Smooth muscle cell (in vitro differentiated cells): ENCODE data around the gene FOXP2. TPM values are rescaled to one million over a fixed set of nuclear protein-coding genes. Genes with fewer than 3 reads are reported as not detected.

Experiments
- DNase-seq: peaks from one replicate; lab custom pipeline; 2025; ENCODE audit not compliant: unreplicated experiment; lab: John Stamatoyannopoulos, UW
- H2AFZ ChIP-seq: fragments of 200-600 bp; sonication (generic); 2 replicates; pipeline ENCODE4 v1.6.0; 2016; ENCODE audit warnings: antibody characterized with exemption, low read depth, mild to moderate bottlenecking
- H3F3A ChIP-seq: fragments of 200-600 bp; sonication (generic); 2 replicates; pipeline ENCODE4 v1.6.0; 2017; ENCODE audit warnings: antibody characterized with exemption, low read depth
- H3K27ac ChIP-seq: fragments of 200-600 bp; sonication (generic); 2 replicates; pipeline ENCODE4 v1.5.1; 2016; ENCODE audit warnings: low read depth, mild to moderate bottlenecking
- H3K27me3 ChIP-seq: fragments of 200-600 bp; sonication (generic); 2 replicates; pipeline ENCODE4 v1.6.1; 2016; ENCODE audit warnings: low read depth, mild to moderate bottlenecking
- H3K36me3 ChIP-seq: fragments of 200-600 bp; sonication (generic); 2 replicates; pipeline ENCODE4 v1.5.1; 2016; ENCODE audit warnings: low read depth
- H3K4me1 ChIP-seq: fragments of 200-600 bp; sonication (generic); 2 replicates; pipeline ENCODE4 v1.5.1; 2016; ENCODE audit warnings: low read depth
- H3K4me2 ChIP-seq: fragments of 200-600 bp; sonication (generic); 2 replicates; pipeline ENCODE4 v1.6.0; 2016; ENCODE audit warnings: mild to moderate bottlenecking
- H3K4me3 ChIP-seq: fragments of 200-600 bp; sonication (generic); 2 replicates; pipeline ENCODE4 v1.5.1; 2016; ENCODE audit warnings: mild to moderate bottlenecking
- H3K79me2 ChIP-seq: fragments of 200-600 bp; sonication (generic); 2 replicates; pipeline ENCODE4 v1.6.0; 2016; ENCODE audit warnings: low read depth, mild to moderate bottlenecking
- H3K9ac ChIP-seq: fragments of 200-600 bp; sonication (generic); 2 replicates; pipeline ENCODE4 v1.6.0; 2016; ENCODE audit warnings: low read depth
- H3K9me3 ChIP-seq: fragments of 200-600 bp; sonication (generic); replicated peaks from 2 replicates; pipeline ENCODE4 v1.5.1; 2016; ENCODE audit warnings: low read depth
- H4K20me1 ChIP-seq: fragments of 200-600 bp; sonication (generic); 2 replicates; pipeline ENCODE4 v1.6.0; 2016; ENCODE audit warnings: low read depth
- CTCF ChIP-seq: fragments of 200-600 bp; sonication (generic); IDR thresholded peaks from 2 replicates; pipeline ENCODE4 v1.5.1; 2017; ENCODE audit warnings: borderline replicate concordance, mild to moderate bottlenecking, antibody characterized with exemption; ENCODE audit not compliant: insufficient read depth, poor library complexity, severe bottlenecking
- WGBS: methylation state at CpG from one replicate; pipeline ENCODE4 v1.1.7; 2016; ENCODE audit warnings: low lambda C conversion rate; 5-methylcytosine and 5-hydroxymethylcytosine counted together
- polyA plus RNA-seq: library from polyadenylated mRNA; unstranded; fragments of >200 nt; fragmentation: Nextera tagmentation; extraction: Ambion mirVana; gene quantifications from 2 replicates; pipeline ENCODE4 v1.2.1, GENCODE V29; 2016
- total RNA-seq: library from RNA; depleted of rRNA; stranded (reverse); fragments of >200 nt; gene quantifications from 2 replicates; pipeline ENCODE4 v1.2.3, GENCODE V29; 2014

FOXP2 gene
- total and polyA plus RNA-seq, 2 experiments from 2014 or later: 0.86 to 1.1 TPM

- TF ChIP-seq CTCF: no peak
- Histone ChIP-seq H2AFZ (peak overlapping the region; percentile 65), H4K20me1 (no peaks in the 10 kb centered on the region), H3F3A (no peaks in the 10 kb centered on the region), H3K27ac (no peak overlapping the region), H3K9ac (no peak overlapping the region), H3K4me2 (peak overlapping the region; percentile 29), H3K9me3 (no peaks in the 10 kb centered on the region), H3K27me3 (no peaks in the 10 kb centered on the region), H3K36me3 (no peaks in the 10 kb centered on the region), H3K79me2 (no peaks in the 10 kb centered on the region), H3K4me1 (no peaks in the 10 kb centered on the region), H3K4me3 (no peak overlapping the region)
- WGBS: 0% methylated on average over 1 of the region's 1 CpG
- no peak for DNase-seq
Measured at GRCh38 chr7:114660126-114660486, 245.5 kb downstream of the FOXP2 start.

GRCh38 chr7:114660753-114661152, 246.1 kb downstream of the FOXP2 start:
- WGBS: 95% methylated on average over 2 of the region's 2 CpGs
- H4K20me1 ChIP-seq: no peaks in the 10 kb centered on the region
- TF ChIP-seq CTCF: no peak

DNA sequence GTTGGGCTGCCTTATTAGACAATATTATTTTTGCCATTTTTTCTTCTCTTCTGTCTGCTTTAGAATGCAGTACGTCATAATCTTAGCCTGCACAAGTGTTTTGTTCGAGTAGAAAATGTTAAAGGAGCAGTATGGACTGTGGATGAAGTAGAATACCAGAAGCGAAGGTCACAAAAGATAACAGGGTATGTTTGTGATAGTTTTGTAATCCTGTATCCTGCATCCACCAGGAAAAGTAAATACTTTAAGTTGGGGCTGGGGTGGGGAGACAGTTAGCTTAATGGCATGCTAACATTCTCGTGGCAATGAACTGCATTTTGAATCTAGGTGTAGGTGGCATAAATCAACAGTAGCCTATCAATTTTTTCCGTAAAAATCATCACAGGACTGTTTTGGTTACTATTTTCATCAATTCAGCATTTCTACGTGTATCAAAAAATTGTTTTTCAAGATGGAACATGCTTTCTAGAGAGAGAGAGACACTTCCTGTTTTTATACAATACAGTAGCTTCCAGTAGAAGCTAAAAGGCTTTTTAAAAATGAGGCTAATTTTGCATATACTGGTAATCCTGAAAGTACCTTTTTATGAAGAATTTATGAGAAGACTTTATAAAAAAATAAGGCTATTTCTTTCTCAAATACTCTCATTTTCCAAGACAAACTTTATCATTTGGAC, 247.5 kb downstream of the FOXP2 start:
- TF ChIP-seq CTCF: no peak
- Histone ChIP-seq H3K9ac (no peak overlapping the region), H3K79me2 (no peaks in the 10 kb centered on the region), H3K27ac (no peak overlapping the region), H3K9me3 (no peaks in the 10 kb centered on the region), H3K4me1 (no peaks in the 10 kb centered on the region), H3K4me3 (no peak overlapping the region), H3K36me3 (no peaks in the 10 kb centered on the region), H3K4me2 (no peak overlapping the region), H4K20me1 (no peaks in the 10 kb centered on the region), H3K27me3 (no peaks in the 10 kb centered on the region), H2AFZ (peak overlapping the region; percentile 26), H3F3A (no peaks in the 10 kb centered on the region)
- no peak for DNase-seq
- 51% methylated on average over 6 of the region's 6 CpGs for WGBS

More at GRCh38 chr7:114660753-114661152, 246.1 kb downstream of the FOXP2 start:
- no peak overlapping the region for H3K27ac ChIP-seq
- no peaks in the 10 kb centered on the region for H3K27me3 ChIP-seq
- no peak for DNase-seq
- peak overlapping the region; percentile 65 for H2AFZ ChIP-seq
- no peaks in the 10 kb centered on the region for H3K79me2 ChIP-seq
- no peaks in the 10 kb centered on the region for H3K36me3 ChIP-seq
- no peaks in the 10 kb centered on the region for H3F3A ChIP-seq
- H3K9ac ChIP-seq: no peak overlapping the region
- H3K4me1 ChIP-seq: no peaks in the 10 kb centered on the region
- H3K9me3 ChIP-seq: no peaks in the 10 kb centered on the region
- no peak overlapping the region for H3K4me3 ChIP-seq
- H3K4me2 ChIP-seq: no peak overlapping the region

GRCh38 chr7:114663502-114663901, 248.9 kb downstream of the FOXP2 start:
- Histone ChIP-seq H3K9ac (no peak overlapping the region), H3K27me3 (no peaks in the 10 kb centered on the region), H3K36me3 (no peaks in the 10 kb centered on the region), H3K79me2 (no peaks in the 10 kb centered on the region), H4K20me1 (no peaks in the 10 kb centered on the region), H3K4me2 (no peak overlapping the region), H3K4me3 (no peak overlapping the region), H3F3A (no peaks in the 10 kb centered on the region), H3K9me3 (no peaks in the 10 kb centered on the region), H2AFZ (no peak overlapping the region), H3K27ac (no peak overlapping the region), H3K4me1 (no peaks in the 10 kb centered on the region)
- DNase-seq: no peak
- WGBS: 53% methylated on average over 1 of the region's 1 CpG
- peak; percentile 27 for TF ChIP-seq CTCF
